Chondrocyte (in vitro differentiated cells): ENCODE results near the gene TEX264. TPM values are rescaled to one million over a fixed set of nuclear protein-coding genes. Genes with fewer than 3 reads are reported as not detected.

ENCODE experiments used
- DNase-seq: peaks from one replicate; pipeline ENCODE4 v3.0.0; 2021; ENCODE audit warnings: mixed read lengths, low spot score
- H3K27ac Mint-ChIP-seq: one replicate; pipeline ENCODE4 v1.8.0; 2021; ENCODE audit warnings: mild to moderate bottlenecking, moderate library complexity, mixed read lengths; ENCODE audit not compliant: unreplicated experiment
- H3K27me3 Mint-ChIP-seq: 2 replicates; pipeline ENCODE4 v1.8.0; 2021; ENCODE audit warnings: low read depth, mixed read lengths
- H3K36me3 Mint-ChIP-seq: 2 replicates; pipeline ENCODE4 v1.8.0; 2021; ENCODE audit warnings: low read depth, mixed read lengths
- H3K4me1 Mint-ChIP-seq: 2 replicates; pipeline ENCODE4 v1.8.0; 2021; ENCODE audit warnings: low read depth, mild to moderate bottlenecking, mixed read lengths
- H3K4me3 Mint-ChIP-seq: one replicate; pipeline ENCODE4 v1.8.0; 2021; ENCODE audit warnings: mild to moderate bottlenecking, moderate library complexity, mixed read lengths; ENCODE audit not compliant: unreplicated experiment
- H3K9me3 Mint-ChIP-seq: 2 replicates; pipeline ENCODE4 v1.8.0; 2021; ENCODE audit warnings: low read depth, mixed read lengths
- total RNA-seq: library from RNA; stranded (reverse); gene quantifications from 3 replicates; pipeline ENCODE4 v1.2.1, GENCODE V29; 2021
- TF ChIP-seq, protein P1 (sequence below): fragments of 200-600 bp; sonication (generic); IDR thresholded peaks from 2 replicates; pipeline ENCODE4 v1.5.0; 2021; ENCODE audit warnings: antibody characterized with exemption, mild to moderate bottlenecking, moderate library complexity

Gene TEX264
- total RNA-seq, 1 donor from 2014 or later, result 45.0 TPM

DNA sequence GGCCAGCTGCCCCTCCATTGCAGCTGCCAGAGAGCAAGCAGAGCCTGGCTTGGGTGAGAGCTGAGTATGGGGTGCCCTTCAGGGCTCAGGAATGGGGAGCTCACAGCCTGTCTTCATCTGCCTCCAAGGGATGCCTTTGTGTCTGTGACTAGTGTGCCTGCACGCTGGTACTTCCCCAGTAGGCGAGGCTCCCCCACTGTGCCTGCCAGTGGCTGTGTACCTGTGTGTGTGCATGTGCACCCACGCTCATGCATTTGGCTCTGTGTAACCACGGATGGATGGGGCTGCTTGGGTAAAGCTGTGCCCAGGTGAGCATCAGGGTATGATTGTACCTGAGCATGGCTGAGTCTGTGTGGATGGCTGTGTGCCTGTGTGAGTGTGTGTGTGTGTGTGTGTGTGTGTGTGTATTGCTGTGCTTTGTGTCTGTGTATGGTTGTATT is 33.5 kb downstream of the TEX264 start:
- Mint-ChIP-seq H3K9me3 (no peaks in the 10 kb centered on the region), H3K4me1 (peaks cover 8% of the 10 kb centered on the region), H3K27me3 (peaks cover 6% of the 10 kb centered on the region), H3K36me3 (peaks cover 5% of the 10 kb centered on the region), H3K4me3 (no peak overlapping the region), H3K27ac (no peak overlapping the region)
- TF ChIP-seq, protein P1, sequence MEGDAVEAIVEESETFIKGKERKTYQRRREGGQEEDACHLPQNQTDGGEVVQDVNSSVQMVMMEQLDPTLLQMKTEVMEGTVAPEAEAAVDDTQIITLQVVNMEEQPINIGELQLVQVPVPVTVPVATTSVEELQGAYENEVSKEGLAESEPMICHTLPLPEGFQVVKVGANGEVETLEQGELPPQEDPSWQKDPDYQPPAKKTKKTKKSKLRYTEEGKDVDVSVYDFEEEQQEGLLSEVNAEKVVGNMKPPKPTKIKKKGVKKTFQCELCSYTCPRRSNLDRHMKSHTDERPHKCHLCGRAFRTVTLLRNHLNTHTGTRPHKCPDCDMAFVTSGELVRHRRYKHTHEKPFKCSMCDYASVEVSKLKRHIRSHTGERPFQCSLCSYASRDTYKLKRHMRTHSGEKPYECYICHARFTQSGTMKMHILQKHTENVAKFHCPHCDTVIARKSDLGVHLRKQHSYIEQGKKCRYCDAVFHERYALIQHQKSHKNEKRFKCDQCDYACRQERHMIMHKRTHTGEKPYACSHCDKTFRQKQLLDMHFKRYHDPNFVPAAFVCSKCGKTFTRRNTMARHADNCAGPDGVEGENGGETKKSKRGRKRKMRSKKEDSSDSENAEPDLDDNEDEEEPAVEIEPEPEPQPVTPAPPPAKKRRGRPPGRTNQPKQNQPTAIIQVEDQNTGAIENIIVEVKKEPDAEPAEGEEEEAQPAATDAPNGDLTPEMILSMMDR, result no peak
- DNase-seq, result peak; percentile 73

DNA sequence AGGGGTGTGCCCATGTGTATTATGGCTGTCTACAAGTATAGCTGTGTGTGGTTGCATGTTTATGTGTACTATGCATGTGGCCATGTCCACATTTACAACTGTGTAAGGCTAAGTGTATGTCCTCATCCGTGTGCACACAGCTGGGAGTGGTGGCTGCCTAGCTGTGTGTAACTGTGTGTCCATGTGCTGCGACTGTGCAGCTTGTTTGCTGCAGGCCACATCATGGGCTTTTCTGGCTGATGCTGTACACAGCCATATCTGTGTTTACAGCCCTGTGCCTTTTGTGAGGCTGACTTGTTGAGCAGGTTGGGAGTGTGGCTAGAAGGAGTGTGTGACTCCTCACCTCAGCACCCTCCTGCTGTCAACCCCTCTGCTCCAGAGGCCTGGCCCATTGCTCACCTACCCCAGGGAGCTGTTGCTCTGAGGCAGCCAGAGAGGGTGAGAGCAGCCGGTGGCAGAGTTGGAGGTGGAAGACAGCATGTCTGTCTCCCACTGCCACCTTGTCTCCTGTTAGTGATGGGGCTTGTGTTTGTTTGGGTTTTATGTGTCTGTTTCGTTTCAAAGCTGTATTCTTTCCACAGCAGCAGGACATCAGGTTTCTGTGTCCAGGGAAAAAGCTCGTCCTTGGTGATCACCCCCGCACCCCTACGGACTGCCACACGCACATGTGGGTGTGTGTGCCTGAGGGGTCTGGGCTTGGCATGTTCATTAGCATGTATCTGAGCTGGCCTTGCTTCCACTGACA is 34.4 kb downstream of the TEX264 start:
- Mint-ChIP-seq H3K4me1 (peaks cover 8% of the 10 kb centered on the region), H3K4me3 (no peak overlapping the region), H3K36me3 (peaks cover 3% of the 10 kb centered on the region), H3K27me3 (peaks cover 6% of the 10 kb centered on the region), H3K27ac (no peak overlapping the region), H3K9me3 (no peaks in the 10 kb centered on the region)
- TF ChIP-seq, protein P1, result no peak
- peak; percentile 50 for DNase-seq

DNA sequence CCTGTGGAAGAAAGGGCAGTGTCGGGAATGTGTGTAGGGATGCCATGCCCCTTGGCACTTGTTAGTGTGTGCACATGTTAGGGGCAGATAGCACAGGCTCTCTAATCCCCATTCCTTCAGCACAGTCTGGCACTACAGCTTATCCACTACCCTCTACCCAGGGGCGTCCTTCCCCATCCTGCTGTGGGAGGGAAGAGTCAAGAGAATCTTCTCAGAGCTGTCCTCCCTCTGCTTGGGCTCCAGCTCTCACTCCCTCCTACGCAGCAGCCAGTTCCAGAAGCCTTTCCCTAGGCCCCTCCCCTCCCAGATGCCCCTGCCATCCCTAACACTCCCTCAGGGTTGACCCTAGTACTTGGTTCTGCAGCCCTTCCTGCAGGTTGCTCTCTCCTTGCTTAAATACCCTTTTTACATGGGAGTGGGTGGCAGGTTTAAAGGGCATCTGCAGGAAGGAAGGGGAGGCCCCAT is 35.0 kb downstream of the TEX264 start:
- Mint-ChIP-seq H3K36me3 (peaks cover 3% of the 10 kb centered on the region), H3K9me3 (no peaks in the 10 kb centered on the region), H3K4me3 (no peak overlapping the region), H3K27me3 (peaks cover 6% of the 10 kb centered on the region), H3K4me1 (peaks cover 8% of the 10 kb centered on the region), H3K27ac (no peak overlapping the region)
- TF ChIP-seq, protein P1, result no peak
- DNase-seq, result peak; percentile 53

DNA sequence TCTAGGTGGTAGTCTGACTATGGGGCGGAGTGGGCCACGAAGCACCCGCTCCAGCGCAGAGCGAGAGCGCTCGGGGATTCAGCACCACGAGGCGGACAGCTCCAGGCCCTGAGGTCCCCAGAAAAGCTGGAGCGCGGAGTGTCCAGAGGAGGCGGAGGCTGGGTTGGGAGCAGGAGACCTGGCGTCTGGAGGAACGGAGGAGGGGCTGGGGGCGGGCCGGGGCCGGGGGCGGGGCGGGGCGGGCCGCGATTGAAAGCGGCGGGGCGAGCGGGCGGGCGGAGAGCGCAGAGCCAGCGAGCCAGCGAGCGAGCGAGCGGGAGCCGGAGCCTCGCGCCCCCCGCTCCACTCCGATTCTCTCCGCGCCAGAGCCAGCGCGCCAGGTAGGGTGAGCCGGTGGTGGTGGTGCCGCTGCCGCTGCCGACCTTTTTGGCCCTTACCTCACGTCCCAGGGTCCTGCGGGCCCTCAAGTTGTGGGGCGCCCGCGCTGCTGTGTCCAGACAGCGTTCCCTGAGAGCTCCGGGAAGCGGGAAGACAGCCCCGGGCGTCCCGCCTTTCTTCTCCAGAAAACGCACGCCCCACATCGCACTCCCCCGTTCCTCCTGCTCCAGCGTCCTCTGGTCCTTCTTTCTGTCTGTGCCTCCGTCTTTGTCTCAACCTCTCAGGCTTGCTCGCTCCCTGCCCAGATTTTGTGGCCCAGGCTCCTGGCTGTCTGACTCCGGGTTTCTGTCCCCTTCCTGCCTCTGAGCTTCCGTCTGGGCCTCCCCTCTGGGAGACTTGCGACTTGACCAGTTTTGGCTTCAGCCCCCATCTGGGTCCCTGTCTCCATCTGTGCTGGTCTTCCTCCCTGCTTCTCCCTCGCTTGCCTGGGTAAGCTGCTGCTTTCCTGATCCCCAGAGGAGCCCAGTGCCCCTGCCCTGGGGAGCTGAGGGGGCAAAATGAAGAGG is 36.0 kb downstream of the TEX264 start, which contains the start of gene GRM2:
GRM2 (plus strand) TSS at position 281 of the 944 bp plus-strand sequence. CDS start 1,916 bp downstream, outside the sequence.
- H3K27me3 Mint-ChIP-seq, result peaks cover 6% of the 10 kb centered on the region
- H3K27ac Mint-ChIP-seq, result no peak within 1 kb of the TSS
- TF ChIP-seq, protein P1, result peak; percentile 13
- peak; percentile 95 for DNase-seq
- H3K4me3 Mint-ChIP-seq, result peak within 1 kb of the TSS; percentile 69
- H3K4me1 Mint-ChIP-seq, result peaks cover 8% of the 10 kb centered on the region
- H3K9me3 Mint-ChIP-seq, result no peaks in the 10 kb centered on the region
- H3K36me3 Mint-ChIP-seq, result peaks cover 1% of the 10 kb centered on the region

DNA sequence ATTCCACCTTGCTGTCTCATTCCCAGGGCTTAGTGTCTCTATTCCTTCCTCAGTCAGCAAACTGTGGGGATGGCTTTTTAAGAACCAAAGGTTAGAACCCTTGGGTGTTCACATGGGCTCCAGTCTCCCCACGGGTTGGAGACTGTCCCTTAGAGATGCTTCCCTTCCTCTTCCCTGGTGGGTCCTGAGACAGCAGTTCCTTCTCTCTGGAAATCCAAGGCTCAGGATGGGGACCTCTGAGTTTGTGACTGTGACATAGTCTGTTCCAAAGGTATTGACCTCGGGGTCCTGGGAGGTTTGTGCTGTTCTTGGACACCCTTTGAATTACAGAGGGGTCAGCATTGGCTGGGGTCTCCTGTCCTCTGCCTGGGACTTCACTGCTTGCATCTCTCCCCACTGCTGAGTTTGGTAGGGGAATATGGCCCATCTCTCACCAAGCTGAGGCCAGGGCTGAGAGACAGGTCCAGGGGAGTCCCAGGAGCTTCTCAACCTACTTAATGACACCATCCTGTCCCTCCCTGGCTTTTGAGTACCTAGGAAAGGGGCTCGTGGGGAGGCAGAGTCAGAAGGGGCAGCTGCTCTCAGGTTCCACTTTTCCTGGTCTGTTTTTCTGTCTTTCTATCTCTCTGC is 37.3 kb downstream of the TEX264 start:
- peaks cover 8% of the 10 kb centered on the region for H3K4me1 Mint-ChIP-seq
- H3K9me3 Mint-ChIP-seq, result no peaks in the 10 kb centered on the region
- H3K27me3 Mint-ChIP-seq, result peaks cover 6% of the 10 kb centered on the region
- no peak overlapping the region for H3K27ac Mint-ChIP-seq
- TF ChIP-seq, protein P1, result no peak
- H3K36me3 Mint-ChIP-seq, result peaks cover 1% of the 10 kb centered on the region
- DNase-seq, result peak; percentile 15
- no peak overlapping the region for H3K4me3 Mint-ChIP-seq
